ENCODE data around the gene CCDC85B. TPM values are rescaled to one million over a fixed set of nuclear protein-coding genes. Genes with fewer than 3 reads are reported as not detected.
A peak's percentile ranks its signal among the peaks of the same experiment; 100 is the strongest.

Gene CCDC85B
- total RNA-seq, 1 experiment from 2014 or later = 43.7 TPM

- no peak for DNase-seq (ENCODE audit: low read depth)
Measured at GRCh38 chr11:65886826-65887722, 3.4 kb upstream of the CCDC85B start.

GRCh38 chr11:65887723-65888162 lies 2.7 kb upstream of the CCDC85B start:
- DNase-seq (ENCODE audit: low read depth) = no peak

GRCh38 chr11:65888163-65888814 lies 2.2 kb upstream of the CCDC85B start, which contains the start of gene FIBP:
TSS of gene FIBP (minus strand) at chr11:65888471. CDS start at chr11:65888418, 53 bp downstream.
- peak; percentile 98 for DNase-seq (ENCODE audit: low read depth)

GRCh38 chr11:65891219-65892136 lies 1.0 kb downstream of the CCDC85B start:
- DNase-seq (ENCODE audit: low read depth) = peak; percentile 76

GRCh38 chr11:65892137-65892540 lies 1.7 kb downstream of the CCDC85B start:
- peak; percentile 51 for DNase-seq (ENCODE audit: low read depth)

GRCh38 chr11:65892661-65893317 lies 2.3 kb downstream of the CCDC85B start:
- DNase-seq (ENCODE audit: low read depth) = peak; percentile 33

GRCh38 chr11:65894034-65894591 lies 3.6 kb downstream of the CCDC85B start:
- peak; percentile 41 for DNase-seq (ENCODE audit: low read depth)

GRCh38 chr11:65895482-65895981 lies 5.1 kb downstream of the CCDC85B start:
- DNase-seq (ENCODE audit: low read depth) = peak; percentile 23

- no peak for DNase-seq (ENCODE audit: low read depth)
Measured at GRCh38 chr11:65896034-65896999, 5.8 kb downstream of the CCDC85B start.

- DNase-seq (ENCODE audit: low read depth) = no peak
Measured at GRCh38 chr11:65897020-65897471, 6.6 kb downstream of the CCDC85B start.

- DNase-seq (ENCODE audit: low read depth) = no peak
Measured at GRCh38 chr11:65898656-65899355, 8.3 kb downstream of the CCDC85B start.

GRCh38 chr11:65899356-65900124 lies 9.1 kb downstream of the CCDC85B start:
- DNase-seq (ENCODE audit: low read depth) = peak; percentile 96

- DNase-seq (ENCODE audit: low read depth) = peak; percentile 98
Measured at GRCh38 chr11:65900125-65900898, 9.8 kb downstream of the CCDC85B start, which contains the start of gene FOSL1. TSS of gene FOSL1 (minus strand) at chr11:65900388. CDS start at chr11:65900339, 49 bp downstream.

- DNase-seq (ENCODE audit: low read depth) = no peak
Measured at GRCh38 chr11:65900899-65901180, 10.4 kb downstream of the CCDC85B start.

GRCh38 chr11:65903068-65903481 lies 12.6 kb downstream of the CCDC85B start:
- DNase-seq (ENCODE audit: low read depth) = peak; percentile 96

- DNase-seq (ENCODE audit: low read depth) = no peak
Measured at GRCh38 chr11:65903715-65904114, 13.2 kb downstream of the CCDC85B start.

- peak; percentile 27 for DNase-seq (ENCODE audit: low read depth)
Measured at GRCh38 chr11:65906602-65907001, 16.1 kb downstream of the CCDC85B start.
